Activated CD8-positive, alpha-beta memory T cell treated with anti-CD3 and anti-CD28 coated beads, Interleukin-2, amount 50 U/mL, for 24 hours (primary cell): ENCODE results near the gene ABCD1.
"Not testable (repeated sequence)": the region's sequence is repeated elsewhere in the genome, so short reads cannot be mapped to it uniquely, and the experiment has no call there.

Experiments
- DNase-seq: peaks from one replicate; pipeline ENCODE4 v3.0.0-alpha.2; 2020; ENCODE audit errors: extremely low read depth

The ABCD1 gene

DNA sequence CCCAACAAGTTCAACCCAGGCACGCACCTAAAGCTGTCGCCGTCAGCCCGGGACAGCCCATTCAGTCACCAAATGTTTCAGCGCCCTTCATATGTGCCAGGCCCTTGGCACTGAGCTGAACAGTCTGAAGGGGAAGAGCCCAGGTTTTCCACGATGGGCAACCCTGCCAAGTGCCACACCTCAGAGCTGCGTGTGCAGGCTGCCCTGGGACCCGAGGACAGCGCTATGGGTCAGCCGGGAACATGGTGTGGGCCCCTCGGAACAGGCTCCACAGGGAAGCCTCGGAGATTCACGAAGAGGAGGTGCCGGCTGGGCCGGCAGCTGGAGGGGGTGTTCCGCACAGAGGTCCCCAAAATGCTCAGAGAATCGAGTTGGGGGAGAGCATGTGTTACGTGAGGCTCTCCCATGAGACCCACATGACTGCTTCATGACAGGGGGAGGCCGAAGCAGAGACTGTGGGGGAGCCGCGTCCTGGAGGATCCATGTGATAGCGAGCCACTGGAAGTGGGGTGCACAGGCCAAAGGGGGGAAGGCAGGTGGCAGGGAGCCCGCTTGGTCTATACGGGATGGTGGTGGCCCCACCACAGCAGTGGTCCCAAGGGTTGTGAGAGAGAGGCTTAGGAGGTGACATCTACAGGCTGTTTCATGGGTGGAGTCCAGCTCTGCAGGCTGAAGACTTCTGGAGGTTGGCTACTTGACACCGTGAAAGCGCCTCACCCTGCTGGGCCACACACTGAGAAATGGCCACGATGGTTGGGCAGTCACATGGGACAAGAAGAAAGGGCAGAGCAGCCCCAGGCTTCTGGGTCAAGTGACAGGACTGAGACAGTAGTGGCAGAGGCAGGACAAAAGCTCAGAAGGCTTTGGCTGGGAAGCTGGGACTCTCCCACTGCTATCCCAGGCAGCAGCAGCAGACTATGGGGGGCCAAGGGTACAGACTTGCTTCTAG, 14.7 kb upstream of the ABCD1 start:
- no peak for DNase-seq

DNA sequence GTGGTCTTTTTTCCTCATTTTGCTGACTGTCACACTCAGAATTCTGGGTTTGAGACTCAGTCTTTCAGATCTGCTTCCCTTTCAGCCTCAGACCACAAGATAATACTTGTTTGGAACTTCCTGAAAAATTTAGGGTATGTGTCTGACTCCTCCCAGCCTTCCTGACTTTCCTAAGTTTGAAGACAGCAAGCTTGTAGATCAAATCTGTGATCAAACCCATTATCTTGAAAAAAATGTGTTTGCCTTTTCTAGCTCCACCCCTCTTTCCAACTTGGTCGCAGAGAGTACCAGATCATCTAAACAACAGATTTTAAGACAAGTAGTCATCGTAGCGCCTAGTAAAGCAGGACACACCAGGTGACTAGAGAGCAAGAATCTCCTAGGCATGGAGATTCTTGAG, 10.4 kb upstream of the ABCD1 start:
- DNase-seq, result no peak

DNA sequence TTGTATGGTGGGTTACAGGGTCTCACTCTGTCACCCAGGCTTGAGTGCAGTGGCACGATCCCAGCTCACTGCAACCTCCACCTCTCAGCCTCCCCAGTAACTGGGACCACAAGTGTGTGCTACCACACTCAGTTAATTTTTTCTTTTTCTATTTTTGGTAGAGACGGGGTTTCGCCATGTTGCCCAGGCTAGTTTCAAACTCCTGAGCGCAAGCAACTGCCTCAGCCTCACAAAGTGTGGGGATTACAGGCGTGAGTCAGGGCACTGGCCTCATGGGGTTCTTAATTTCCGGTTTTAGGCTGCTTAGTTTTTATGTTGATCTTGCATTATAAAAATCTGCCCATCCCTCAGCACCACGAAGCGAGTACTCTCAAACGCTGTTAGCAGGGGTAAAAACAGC, 7.2 kb upstream of the ABCD1 start:
- no peak for DNase-seq

DNA sequence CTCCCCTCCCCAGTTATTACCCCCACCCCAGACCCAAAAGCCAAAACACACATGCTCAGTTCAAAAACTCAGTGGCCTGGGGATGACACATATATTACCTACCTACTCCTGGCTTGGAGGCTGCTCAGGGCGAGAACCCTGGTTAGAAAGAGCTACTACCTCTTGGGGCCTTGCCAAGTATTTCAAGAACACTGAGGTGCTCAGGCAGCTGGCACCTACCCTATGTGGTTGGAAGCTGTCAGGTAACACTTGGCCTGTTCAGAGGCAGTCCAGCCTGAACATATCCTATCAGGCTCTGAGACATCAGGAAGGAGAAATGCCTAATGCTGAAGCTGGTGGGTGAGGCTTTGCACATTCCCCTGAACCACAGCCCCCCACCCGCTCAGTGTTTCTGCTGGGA, 5.4 kb upstream of the ABCD1 start:
- no peak for DNase-seq

DNA sequence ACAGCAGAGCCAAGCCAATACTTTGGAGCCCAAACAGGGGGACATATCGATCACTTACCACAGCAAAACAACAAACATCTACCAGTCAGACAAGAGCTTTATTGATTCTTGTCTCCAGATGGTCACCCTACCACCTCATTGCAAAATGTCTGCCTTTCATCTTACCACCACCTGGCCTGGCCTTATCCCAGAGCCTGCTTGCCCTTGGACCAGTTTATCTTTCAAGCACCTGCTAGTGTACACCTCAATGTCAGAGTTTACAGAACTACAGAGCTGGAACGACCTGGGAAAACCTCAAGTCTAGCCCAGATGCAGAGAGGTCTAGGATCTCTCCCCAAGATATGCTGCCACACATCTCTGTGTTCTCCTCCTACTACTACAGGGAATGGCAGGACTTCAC, 5.0 kb upstream of the ABCD1 start:
- no peak for DNase-seq

DNA sequence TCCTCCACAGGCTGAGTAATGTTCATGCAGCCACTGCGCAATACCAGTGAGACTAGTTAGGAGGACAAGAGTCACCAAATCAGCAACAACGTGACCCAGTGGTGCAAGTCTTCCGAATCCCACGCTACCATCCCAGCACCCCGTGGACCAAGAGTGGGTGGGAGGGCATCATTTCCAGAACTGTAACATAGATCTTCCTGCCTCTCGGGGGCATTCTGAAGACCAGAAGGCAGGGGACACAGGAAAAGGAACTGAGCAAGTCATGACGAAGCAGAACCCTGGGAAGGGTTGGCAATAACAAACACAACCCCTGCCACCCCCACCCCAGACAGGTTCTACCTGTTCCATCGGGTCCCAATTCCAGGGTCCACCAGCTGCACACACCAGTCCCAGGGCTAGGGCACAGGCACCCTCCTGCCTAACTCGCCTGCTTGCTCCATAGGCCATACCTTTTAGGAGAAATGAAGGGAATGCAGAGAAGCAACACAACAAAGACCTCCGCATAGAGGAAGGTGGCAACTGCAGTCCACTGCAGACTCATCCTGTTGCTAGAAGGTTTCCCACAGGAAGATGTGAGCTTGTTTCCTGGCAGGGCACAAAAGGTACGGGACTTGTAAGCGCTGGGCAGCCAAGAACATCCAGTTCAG, 1.8 kb upstream of the ABCD1 start:
- no peak for DNase-seq

DNA sequence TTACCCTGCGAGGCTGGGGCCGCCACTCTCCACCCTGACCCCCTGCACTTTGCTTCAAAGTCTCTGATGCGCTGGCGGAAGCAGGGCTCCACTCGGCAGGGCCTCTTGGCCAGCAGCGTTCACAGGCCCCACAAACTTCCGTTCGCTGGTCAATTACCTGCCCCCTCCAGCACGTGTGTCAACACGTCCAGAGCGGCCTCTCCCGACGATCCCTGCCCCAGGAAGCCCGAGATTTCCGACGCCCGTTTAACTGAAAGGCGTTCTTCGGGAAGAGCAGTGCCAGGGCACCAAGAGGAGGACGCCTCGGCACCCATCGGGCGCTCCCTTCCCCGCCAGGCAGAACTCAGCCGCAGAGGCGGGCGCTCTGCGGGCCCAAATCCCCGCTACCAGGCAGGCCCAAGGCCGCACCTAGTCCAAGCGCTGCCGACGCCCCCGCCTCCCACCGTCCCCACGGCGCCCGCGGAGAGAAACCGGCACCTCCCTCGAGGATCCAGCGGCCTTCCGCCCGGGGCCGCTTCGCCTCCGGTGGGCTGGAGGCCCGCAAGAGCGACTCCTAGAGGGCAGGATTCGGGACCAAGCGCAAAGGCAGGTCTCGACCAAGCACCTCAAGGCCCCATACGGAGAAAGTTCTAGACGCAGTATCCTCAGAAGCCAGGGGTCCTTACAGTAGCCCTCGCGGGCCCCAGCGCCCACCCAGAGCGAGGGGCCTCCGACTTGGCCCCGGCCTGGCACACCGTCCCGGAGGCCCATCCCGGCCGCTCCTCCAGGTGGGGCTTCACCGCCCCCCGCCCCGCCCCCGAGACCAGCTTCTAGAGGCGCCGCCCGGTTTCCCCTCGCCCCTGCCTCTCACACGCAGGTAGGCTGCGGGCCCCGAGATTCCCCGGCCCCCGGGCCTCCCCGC, 1.1 kb upstream of the ABCD1 start:
- no peak for DNase-seq

DNA sequence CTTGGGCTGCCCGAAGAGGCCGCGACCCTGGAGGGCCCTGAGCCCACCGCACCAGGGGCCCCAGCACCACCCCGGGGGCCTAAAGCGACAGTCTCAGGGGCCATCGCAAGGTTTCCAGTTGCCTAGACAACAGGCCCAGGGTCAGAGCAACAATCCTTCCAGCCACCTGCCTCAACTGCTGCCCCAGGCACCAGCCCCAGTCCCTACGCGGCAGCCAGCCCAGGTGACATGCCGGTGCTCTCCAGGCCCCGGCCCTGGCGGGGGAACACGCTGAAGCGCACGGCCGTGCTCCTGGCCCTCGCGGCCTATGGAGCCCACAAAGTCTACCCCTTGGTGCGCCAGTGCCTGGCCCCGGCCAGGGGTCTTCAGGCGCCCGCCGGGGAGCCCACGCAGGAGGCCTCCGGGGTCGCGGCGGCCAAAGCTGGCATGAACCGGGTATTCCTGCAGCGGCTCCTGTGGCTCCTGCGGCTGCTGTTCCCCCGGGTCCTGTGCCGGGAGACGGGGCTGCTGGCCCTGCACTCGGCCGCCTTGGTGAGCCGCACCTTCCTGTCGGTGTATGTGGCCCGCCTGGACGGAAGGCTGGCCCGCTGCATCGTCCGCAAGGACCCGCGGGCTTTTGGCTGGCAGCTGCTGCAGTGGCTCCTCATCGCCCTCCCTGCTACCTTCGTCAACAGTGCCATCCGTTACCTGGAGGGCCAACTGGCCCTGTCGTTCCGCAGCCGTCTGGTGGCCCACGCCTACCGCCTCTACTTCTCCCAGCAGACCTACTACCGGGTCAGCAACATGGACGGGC, 579 bp downstream of the ABCD1 start:
- DNase-seq, result no peak

DNA sequence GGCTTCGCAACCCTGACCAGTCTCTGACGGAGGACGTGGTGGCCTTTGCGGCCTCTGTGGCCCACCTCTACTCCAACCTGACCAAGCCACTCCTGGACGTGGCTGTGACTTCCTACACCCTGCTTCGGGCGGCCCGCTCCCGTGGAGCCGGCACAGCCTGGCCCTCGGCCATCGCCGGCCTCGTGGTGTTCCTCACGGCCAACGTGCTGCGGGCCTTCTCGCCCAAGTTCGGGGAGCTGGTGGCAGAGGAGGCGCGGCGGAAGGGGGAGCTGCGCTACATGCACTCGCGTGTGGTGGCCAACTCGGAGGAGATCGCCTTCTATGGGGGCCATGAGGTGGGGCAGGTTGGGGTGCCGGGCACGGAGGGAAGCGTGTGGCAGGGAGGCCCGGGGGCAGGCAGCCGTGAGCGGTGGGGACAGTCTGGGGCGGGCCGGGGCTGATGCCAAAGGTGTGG, 1.2 kb downstream of the ABCD1 start:
- DNase-seq, result no peak

DNA sequence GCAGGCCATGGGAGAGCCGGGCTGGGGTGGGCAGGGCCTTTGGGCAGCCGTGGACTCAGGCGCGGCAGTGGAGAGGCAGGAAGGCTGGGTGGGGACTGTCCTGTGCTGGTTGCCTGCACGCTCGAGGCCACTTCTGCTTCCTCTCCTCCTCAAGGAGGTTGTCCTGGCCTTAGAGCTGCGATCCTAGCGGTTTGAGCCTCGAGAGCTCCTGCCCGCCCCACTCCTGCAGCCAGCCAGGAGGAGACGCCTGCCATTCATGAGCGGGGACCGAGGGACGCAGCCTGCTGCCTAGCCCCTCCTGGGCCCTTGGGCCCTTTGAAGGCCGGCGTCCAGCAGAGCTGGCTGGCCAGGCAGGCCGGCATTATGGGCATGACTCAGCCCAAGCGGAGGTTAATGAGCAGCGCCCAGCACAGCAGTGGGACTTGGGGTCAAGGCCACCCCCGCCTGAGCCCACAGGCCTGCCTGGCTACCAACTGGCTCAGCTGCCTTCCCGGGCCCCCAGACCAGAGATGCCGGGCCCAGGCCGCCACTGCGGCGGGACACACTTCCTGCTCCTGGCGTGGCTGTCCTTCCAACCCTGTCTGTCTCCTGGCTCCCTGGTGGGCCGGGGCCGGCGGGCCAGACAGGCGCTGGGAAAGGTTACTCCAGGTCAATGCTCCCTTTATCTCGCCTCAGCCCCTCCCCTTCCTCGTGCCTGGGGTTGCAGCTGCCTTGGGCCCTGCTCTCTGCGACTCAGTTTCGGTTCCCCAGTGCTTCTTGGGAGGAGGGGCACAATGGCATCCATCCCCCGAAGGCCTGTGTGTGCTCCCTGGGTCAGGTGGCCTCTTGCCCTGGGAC, 1.8 kb downstream of the ABCD1 start:
- no peak for DNase-seq

DNA sequence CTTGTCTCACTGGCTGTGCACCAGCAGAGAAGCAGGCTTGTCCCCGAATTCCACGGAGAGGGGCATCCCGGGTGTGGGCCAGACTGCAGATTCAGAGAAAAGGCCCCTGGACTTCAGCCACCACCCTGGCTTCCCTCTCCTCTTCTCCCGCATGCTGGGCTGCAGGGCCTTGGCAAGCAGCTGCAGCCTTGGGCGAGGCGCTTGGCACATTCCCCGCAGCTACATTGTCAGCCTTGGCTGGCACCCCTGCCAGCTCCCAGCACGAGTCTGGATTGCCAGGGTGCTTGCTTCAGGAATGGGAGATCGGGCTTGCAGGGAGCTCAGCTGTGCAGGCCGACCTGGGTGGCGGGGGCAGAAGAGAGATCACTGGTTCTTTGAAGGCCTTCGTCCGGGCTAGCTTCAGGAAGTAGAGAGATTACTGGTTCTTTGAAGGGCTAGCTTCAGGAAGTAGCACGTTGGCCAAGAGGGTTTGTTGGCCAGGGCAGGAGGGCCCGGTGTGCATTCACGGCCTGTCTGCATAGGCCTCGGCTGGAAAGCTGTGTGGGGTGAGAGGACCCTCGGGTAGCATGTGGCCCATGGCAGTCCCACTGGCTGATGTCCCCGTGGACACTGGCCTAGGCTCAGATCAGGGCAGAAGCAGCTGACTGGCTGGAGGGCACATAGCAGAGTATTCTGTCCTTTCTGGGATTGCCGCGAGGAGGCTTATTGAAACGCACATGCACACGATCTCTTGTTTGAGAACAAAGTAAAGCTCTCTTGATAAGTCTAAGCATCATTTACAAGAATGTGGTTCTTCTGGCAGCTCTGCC, 2.7 kb downstream of the ABCD1 start:
- DNase-seq, result no peak

DNA sequence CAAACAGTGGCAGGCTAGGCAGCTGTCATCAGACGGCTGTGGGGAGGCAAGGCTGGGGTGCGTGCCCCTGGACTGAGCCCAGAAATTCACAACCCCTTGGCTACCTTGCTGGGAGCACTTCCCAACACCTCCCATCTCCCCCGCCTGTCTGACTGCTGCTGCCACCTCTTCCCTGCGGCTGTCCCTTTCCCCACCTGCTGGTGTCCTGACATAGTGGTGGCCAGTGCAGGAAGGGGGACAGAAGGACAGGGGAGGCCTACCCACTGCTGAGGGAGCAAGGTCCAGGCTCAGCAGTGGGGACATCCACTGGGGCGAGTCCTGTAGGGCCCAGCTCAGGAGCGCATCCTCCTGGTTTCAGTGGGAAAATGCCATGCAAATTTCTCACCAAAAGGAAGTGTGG, 3.4 kb downstream of the ABCD1 start:
- no peak for DNase-seq

DNA sequence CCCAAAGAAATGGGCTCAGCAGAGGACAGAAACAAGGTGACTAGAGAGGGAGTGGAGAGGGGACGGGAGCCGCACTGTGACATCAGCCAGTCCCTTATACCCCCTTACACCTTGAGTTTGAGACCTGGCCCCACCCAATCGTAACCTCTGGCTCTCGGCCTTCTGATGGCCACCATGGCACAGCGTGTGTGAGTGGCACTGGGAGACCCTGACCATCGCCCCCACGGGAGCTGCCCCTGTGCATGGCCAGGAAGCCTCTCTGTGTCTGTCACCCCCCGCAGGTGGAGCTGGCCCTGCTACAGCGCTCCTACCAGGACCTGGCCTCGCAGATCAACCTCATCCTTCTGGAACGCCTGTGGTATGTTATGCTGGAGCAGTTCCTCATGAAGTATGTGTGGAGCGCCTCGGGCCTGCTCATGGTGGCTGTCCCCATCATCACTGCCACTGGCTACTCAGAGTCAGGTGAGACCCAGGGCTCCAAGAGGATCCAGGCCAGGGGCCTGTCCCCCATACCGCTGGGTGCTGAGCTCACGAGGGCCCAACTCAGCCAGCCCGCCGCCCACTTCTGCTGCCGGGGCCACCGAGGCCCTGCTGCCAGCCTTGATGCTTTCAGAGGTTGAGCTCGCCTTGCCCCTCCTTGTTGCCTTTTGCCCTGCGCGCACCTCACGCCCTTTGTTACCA, 4.4 kb downstream of the ABCD1 start:
- no peak for DNase-seq

DNA sequence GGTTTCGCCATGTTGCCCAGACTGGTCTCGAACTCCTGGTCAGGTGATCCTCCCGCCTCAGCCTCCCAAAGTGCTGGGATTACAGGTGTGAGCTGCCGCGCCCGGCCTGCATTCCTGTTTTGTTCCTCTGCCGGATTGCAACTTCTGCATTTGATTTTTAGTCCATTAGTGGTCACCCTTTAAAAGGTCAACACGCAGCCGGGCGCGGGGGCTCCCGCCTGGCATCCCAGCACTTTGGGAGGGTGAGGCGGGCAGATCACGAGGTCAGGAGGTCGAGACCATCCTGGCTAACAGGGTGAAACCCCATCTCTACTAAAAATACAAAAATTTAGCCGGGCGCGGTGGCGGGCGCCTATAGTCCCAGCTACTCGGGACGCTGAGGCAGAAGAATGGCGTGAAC, 5.5 kb downstream of the ABCD1 start:
- not testable (repeated sequence) for DNase-seq

DNA sequence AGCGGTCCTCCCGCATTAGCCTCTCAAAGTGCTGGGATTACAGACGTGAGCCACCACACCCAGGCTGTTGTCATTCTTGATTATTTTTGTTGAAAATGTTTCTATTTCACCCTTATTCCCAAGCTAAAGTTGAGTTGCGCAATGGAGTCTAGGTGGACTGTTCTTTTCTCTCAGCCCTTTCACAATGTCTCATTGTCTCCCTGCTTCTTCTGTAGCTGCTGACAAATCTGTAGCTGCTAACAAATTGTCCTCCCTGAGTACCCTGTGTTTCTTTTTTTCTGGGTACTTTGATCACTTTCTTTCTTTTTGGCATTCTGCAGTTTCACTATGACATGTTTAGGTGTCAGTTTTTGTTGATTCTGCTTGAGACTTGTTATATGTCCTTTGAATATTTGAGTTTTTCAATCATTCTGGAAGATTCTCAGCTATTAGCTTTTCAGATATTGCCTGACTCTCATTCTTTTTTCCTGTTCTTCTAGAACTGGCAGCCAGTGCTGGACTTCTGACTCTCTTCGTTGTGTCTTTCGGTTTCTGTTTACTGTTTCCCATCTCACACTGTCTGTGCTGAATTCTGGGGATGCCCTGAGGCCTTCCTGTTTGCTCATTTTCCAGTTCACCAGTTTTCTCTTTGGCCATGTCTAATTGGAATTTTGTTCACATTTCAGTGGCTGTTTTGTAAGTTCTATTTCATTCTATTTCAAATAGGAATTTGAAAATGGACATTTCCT, 6.6 kb downstream of the ABCD1 start:
- no peak for DNase-seq

DNA sequence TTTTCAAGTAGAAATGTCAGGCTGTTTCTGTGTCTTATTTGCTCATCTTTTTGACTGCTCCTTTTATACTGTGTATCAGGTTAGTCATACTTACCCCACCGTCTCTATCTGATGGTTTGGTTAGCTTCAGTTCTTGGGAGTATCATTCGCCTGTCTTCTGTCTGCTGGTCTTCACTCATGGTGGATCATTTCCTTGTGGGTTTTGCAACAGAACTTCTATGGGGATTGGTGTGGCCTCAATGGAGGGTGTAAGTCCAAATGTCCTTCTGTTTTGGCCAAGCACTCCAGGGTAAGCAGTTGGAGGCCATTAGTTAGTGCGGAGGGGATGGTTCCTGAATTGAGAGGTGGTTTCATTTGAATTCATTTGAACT, 7.2 kb downstream of the ABCD1 start:
- no peak for DNase-seq

DNA sequence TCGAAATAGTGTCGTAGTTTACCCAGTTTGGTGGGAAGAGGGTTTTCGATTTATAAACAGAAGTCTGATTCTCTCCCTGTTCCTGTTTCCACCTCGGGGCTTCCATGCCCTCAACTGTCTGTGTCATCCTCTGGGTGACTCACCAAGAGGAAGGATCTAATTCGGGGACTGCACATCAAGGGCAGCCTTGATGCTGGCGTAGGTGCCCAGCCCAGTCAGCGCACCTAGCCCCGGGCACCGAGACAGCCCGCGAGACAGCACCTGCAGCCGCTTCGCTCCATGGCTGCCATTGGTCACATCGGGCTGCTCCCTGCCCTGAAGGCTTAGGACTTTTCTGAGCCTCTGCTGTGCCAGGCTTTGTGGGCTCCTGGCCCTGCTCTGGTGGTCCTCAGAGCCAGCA, 7.7 kb downstream of the ABCD1 start:
- no peak for DNase-seq

DNA sequence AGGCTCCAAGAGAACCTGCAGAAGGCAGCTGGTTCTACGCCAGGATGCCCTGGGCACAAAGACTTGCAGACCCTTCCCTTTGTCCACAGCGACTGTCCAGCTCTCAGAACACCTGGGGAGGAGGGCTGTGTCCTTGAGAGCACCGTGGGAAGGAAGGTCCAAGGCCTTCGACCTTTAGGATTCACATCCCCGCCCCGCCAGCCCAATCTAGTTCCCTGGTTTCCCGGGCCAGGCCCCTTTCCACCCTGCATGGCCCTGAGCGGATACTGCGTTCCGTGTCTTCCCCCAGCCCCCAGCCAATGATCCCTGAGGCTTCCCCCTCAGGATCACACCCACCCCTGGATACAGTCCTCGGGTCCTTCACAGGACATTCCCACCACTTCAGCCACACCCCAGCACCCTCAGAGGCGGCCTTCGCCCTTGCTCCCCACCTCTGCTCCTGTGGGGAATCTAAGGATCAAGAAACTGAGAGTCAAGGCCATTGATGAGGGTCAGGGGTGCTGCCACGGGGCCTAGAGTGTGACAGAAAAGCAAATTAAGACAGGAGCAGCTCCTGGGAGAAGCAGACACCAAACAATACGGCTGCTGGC, 9.1 kb downstream of the ABCD1 start:
- DNase-seq, result no peak
